ENCODE data around the gene TUBA8.
"Not testable (repeated sequence)": the region's sequence is repeated elsewhere in the genome, so short reads cannot be mapped to it uniquely, and the experiment has no call there.

The TUBA8 gene

GRCh38 chr22:18136563-18137320 is 26.1 kb downstream of the TUBA8 start:
- DNase-seq: no peak

- not testable (repeated sequence) for DNase-seq
Observed at GRCh38 chr22:18141004-18141403, 30.4 kb downstream of the TUBA8 start.

- DNase-seq: no peak
Observed at GRCh38 chr22:18144105-18144504, 33.5 kb downstream of the TUBA8 start.

- no peak for DNase-seq
Observed at GRCh38 chr22:18145676-18146388, 35.2 kb downstream of the TUBA8 start.

- DNase-seq: no peak
Observed at GRCh38 chr22:18146389-18146753, 35.8 kb downstream of the TUBA8 start.

- DNase-seq: no peak
Observed at GRCh38 chr22:18147791-18148190, 37.2 kb downstream of the TUBA8 start.

GRCh38 chr22:18148293-18148965 is 37.8 kb downstream of the TUBA8 start:
- DNase-seq: no peak

GRCh38 chr22:18152519-18152918 is 41.9 kb downstream of the TUBA8 start:
- DNase-seq: peak; percentile 9

GRCh38 chr22:18154821-18155390 is 44.3 kb downstream of the TUBA8 start:
- DNase-seq: no peak

GRCh38 chr22:18155546-18155945 is 44.9 kb downstream of the TUBA8 start:
- not testable (repeated sequence) for DNase-seq

- DNase-seq: peak; percentile 17
Observed at GRCh38 chr22:18156878-18157713, 46.5 kb downstream of the TUBA8 start.

GRCh38 chr22:18157714-18158028 is 47.1 kb downstream of the TUBA8 start:
- DNase-seq: no peak

GRCh38 chr22:18160641-18161040 is 50.0 kb downstream of the TUBA8 start:
- not testable (repeated sequence) for DNase-seq

GRCh38 chr22:18163843-18164242 is 53.2 kb downstream of the TUBA8 start:
- not testable (repeated sequence) for DNase-seq

GRCh38 chr22:18164584-18164983 is 54.0 kb downstream of the TUBA8 start:
- not testable (repeated sequence) for DNase-seq

GRCh38 chr22:18165356-18165755 is 54.7 kb downstream of the TUBA8 start:
- not testable (repeated sequence) for DNase-seq

- not testable (repeated sequence) for DNase-seq
Observed at GRCh38 chr22:18170284-18170683, 59.7 kb downstream of the TUBA8 start.

- not testable (repeated sequence) for DNase-seq
Observed at GRCh38 chr22:18172203-18172602, 61.6 kb downstream of the TUBA8 start.

- not testable (repeated sequence) for DNase-seq
Observed at GRCh38 chr22:18172776-18173175, 62.2 kb downstream of the TUBA8 start.

- DNase-seq: not testable (repeated sequence)
Observed at GRCh38 chr22:18173441-18173840, 62.8 kb downstream of the TUBA8 start.
